Femur (tissue), 1 donor: ENCODE data around the gene HES2.
"Not testable (repeated sequence)": the region's sequence is repeated elsewhere in the genome, so short reads cannot be mapped to it uniquely, and the experiment has no call there.

Source experiments
- DNase-seq: peaks from one replicate; pipeline ENCODE4 v3.0.0-alpha.2; 2017

Gene HES2, protein sequence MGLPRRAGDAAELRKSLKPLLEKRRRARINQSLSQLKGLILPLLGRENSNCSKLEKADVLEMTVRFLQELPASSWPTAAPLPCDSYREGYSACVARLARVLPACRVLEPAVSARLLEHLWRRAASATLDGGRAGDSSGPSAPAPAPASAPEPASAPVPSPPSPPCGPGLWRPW

DNA sequence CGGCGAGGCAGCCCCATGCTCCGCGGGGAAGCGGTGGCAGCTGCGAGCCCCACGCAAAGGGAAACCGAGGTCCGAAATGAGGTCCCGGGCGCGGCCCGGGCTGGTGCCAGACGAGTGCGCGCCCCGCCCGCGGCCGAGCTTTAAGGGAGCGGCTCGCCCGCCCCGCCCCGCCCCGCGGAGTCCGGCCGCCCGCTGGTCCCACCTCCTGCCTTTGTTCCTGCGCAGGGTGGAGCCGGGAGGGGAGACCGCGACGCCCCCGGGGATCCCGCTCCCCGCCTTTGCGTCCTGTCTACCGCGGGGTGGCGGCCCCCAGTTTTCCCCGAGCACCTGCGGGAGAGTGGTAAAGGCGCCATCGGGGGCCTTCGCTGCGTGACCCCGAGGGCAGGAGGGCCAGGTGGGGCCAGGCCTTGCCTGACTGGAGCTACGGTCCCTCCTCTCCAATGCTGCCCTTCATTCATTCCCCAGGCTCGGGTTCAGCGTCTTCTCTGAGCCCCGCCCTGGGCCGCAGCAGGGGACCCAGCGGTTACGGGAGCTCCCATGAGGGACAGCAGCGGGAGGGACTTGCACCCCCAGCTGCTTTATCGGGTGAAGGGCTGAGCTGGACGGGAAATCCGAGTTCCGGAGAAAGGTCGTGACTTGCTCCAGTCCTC, at the start of gene HES2:
TSS of gene HES2 (minus strand) at position 116 of the 650 bp plus-strand sequence. CDS start at position 17, 99 bp downstream.
- no peak for DNase-seq

DNA sequence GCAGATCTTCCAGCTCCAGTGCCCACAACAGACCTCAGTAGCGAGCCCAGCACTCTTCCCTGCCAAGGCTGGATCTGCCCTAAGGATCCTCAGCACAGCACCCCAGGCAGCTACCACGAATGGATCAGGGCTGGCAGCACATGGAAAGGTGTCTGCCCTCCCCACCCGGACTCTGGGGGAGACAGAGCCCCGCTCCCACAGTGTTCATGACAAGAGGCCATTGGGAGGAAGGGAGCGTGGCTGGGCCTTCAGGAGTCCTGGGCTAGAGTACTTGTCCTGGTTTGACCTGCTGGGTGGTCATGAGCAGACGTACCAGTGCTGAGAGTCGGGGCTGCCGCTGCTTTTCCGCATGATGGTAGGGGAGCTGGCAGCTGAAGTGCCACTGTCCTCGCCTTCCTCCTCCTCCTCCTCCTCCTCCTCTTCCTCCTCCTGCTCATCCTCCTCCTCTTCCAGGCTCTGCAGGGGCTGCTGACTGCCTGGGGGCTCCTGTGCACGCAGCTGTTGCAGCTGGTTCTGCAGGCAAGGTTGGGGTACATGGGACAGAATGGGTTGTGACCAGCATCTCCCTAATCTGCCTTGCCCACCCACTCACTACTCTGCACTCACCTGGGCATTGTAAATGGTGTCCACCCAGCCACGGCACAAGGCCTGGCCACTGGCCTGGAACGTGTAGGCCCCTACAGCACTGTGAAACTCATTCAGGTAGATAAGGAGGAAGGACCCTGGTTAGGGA, 49.2 kb upstream of the HES2 start:
- no peak for DNase-seq

DNA sequence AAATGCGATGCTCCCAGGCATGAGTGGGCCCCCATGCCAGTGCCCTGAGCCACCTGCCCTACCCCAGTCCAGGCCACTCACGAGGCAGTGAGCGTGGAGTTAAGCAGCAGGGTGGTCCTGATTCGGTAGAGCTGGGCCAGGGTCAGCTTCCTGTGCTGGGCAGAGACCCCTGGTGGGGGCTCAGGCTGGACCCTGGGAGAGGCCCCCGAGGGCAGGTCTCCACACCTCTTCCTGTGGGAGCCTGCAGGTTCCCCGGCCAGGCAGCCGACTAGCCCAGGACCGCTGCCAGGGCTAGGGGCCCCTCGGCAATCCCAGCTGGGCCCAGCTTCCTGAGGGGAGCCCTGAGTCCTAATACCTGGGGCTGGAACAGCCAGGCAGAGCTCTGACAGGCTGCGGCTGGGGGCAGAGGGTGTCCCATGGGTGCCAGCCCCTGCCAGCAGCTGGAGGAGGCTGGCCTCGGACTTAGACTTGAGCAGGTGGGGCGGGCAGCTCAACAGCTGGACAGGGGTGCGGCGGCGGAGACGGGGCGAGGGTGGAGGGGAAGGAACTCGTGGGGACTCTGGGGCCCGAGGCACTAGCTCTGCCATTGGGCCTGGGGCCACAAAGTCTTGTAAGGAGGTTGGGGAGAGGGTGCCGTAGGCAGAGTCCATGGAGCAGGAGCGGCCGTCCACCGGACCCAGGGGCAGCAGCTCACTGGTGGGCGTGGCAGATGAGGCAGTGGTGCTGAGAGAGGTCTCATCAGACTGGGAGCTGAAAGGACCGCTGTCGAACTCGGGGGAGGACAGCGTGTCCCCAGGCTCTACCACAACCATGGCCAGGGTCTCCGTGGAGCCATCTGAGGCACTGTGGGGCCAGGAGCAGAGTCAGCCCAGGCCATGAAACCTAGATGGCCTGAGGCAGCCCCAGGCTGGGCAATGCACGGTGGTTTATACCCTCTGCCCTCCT, 48.3 kb upstream of the HES2 start:
- no peak for DNase-seq

DNA sequence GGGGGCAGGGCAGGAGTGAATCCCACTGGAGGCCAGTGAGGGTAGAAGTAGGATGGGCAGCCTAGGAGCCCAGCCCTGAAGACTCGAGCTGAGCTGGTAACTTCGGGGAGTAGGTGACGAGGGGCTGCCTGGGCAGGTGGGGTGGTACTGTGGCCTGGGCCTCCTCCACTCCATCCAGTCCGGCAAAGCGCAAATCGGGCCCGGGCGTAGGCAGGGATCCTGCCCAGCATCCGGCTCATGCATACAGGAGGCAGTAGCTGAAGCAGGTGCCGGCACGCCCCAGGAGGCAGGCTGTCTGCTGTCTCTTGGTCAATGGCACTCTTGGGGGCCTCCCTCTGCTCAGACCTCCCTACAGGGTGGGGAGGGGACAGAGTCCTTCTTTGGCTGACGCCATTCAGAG, 47.5 kb upstream of the HES2 start:
- DNase-seq = no peak

DNA sequence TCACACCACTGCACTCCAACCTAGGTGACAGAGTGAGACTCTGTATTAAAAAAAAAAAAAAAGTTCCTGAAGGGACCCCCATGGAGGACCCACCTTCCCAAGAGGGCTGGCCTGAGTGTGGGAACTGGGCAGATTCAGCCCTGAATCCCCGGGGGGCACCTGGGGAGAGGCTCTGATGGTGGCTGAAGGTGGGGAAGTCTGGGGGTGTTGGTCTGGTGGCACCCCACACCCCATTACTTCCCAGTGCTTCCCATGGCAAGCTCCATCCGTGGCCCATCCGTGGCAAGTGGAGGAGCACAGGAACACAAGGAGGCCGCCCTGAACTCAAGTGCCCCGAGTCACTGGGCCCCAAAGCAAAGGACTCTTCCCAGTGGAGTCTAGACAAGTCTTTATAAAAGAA, 47.0 kb upstream of the HES2 start:
- DNase-seq = no peak

DNA sequence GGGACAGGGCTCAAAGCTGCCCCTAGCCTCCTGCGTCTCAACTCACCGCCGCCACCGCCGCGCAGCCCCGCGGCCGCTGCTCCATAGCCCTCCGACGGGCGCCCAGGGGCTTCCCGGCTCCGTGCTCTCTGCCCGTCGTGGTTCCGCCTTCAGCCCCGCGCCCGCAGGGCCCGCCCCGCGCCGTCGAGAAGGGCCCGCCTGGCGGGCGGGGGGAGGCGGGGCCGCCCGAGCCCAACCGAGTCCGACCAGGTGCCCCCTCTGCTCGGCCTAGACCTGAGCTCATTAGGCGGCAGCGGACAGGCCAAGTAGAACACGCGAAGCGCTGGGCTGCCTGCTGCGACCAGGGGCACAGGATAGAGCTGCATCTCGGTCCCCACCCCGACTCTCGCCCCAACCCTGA, 46.3 kb upstream of the HES2 start, which contains the start of gene TNFRSF25:
TSS of gene TNFRSF25 (minus strand) at position 151 of the 400 bp plus-strand sequence. CDS start at position 85, 66 bp downstream.
- DNase-seq = no peak

DNA sequence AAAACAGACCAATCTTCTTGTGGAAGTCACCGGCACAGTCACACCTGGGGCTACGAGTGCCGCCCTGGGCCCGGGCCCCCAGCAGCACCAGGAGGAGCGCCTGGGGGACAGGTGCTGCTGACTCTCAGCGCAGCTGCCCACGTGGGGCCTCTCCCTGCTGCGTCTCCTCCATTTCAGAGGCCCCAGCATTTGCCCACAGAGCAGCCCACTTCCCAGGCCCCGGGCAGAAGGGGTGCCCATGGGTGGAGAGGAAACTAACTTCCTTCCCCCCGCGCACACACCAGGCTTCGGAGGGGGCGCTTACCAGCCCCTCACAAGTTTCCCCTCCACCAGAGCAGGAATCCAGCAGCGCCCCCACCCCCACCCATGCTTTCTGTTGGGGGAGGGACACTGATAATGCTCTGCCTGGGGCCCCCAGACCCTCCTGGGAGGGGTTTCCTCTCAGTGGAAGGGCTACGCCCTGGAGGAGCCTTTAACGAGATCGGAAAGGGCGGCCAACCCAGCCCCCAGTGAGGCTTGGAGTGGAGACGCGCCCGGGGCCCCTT, 45.8 kb upstream of the HES2 start:
- no peak for DNase-seq

DNA sequence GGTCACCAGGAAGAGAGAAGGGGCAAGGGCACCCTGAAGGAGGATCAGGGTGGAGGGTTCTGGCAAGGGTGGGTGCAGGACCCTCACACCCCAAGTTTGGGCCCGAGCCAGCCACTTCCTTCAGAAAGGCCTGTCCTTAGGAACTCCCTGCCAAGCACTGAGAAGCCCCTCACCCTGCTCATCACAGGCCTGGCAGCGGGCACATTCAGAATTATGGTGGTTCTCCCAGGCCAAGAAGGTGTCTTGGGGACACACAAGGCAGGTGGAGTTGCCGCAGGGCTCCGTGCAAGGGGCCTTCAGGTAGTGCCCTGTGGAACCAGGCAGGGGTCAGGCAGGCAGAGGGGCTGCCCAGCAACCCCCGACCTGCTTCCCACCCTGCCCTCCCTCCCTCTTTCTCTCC, 45.2 kb upstream of the HES2 start:
- no peak for DNase-seq

DNA sequence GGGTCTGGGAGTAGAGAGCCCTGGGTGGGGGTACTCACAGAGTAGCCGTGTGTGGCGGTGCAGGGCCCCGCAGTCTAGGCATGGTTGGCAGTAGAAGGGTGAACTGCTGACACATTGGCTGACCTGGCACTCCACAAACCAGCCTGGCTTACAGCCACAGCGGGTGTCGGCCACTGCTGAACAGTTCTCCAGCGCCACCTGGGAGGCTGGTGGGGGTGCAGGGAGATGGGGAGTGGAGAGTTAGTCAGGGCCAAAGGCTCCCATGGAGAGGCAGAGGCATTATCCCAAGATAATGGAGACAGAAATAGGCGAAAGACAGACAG, 44.8 kb upstream of the HES2 start:
- DNase-seq = no peak

DNA sequence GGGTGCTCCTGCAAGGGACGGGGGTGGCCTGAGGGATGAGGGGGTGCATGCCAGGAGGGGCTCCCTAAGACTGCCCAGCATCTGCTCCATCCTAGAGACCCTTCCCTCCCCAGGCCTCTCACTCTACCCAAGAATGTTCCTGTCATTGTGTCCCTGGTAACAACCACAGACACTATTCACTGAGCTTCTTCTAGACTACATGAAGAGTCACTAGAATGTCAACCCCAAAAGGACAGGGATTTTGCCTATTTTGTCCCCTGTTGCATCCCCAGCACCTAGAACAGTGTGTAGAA, 43.3 kb upstream of the HES2 start:
- DNase-seq = no peak

DNA sequence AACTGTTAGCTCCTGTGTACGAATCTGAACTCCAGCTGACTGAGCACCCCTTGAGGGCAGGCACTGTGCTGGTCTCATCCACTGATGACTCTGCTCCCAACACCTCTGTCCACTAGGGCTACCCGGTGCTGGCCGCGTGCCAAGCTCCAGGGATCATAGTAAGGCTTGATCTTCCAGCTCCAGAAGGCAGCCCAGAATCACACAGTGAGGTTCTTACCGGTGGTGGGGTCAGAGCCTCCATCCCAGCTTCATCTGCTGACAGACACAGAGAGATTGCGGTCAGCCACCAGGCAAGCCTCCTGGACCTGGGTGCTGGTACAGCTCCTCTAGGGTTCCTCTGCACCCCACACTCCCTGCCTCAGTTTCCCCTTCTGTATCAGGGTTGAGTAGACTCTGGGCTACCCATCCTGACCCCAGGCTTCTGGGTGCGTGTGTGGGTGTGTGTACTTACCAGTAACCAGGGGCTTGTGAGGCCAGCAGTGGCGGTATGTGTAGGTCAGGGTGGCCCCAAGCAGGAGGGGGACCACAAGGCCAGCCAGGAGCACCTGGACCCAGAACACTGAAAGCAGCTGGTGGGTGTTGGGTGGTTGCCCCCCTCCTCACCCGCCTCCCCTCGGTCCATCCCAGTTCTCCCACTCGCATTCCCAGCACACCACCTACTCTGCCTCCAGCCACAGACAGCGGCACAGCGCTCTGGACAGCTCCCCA, 42.8 kb upstream of the HES2 start:
- no peak for DNase-seq

DNA sequence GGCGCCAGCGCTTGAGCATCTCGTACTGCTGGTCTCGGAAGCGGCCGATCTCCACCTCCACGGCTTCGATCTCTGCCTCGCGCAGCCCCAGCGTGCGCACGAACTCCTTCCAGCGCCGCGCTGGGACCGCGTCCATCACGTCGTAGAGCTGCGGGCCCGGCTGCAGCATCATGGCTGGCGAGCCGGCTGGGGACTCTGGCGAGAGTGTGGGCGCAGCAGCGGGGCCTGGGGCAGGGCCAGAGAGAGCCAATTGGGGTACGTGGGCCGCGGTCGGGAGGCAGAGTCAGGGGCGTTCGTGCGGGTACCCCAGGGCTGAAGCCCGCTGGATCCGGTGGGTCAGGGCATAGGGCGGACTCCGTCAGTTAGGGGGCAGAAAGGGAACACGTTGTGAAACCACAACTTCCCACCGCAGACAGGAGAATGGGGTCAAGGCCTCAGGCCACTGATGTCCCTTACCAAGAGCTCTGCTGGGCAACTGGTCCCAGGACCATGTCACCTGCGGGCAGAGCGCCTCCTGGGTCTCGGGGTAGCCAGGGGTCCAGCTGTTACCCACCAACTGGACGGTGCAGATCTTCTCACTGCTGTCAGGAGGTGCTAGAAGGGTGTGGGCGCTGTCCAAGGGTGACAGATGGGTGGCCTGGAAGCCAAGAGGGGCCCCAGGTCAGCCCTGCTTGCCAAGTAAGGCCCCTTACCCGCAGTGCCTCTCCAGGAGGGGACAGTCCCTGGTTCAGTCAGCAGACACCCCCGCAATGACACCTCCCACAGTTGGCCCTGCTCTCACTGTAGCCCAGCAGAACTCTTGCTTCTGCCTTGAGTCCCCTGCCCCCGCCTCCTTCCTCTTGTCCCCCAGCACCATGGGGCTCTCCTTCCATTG, 42.1 kb upstream of the HES2 start:
- DNase-seq = no peak

DNA sequence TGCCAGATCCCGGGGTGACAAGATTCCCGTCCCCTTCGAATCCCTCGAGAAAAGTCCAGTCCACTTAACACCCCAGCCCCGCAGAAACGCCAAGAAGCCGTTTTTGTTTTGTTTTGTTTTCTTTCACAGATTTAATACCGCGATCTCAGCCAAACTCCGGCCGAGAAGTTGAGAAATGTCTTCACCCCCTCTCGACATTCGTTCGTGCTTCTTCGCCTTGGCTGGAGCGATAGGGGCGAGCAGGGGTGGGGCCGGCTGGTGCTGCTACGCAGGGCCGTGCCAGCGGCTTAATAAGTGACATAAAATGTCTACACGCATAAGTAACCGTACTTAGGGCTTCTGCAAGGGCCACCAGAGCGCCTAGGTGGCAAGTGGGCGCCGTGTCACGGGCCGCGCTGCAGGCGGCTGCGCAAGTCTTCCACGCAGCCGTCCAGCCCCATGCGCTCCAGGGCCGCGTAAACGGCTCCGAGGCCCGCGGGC, 41.4 kb upstream of the HES2 start:
- DNase-seq = no peak

DNA sequence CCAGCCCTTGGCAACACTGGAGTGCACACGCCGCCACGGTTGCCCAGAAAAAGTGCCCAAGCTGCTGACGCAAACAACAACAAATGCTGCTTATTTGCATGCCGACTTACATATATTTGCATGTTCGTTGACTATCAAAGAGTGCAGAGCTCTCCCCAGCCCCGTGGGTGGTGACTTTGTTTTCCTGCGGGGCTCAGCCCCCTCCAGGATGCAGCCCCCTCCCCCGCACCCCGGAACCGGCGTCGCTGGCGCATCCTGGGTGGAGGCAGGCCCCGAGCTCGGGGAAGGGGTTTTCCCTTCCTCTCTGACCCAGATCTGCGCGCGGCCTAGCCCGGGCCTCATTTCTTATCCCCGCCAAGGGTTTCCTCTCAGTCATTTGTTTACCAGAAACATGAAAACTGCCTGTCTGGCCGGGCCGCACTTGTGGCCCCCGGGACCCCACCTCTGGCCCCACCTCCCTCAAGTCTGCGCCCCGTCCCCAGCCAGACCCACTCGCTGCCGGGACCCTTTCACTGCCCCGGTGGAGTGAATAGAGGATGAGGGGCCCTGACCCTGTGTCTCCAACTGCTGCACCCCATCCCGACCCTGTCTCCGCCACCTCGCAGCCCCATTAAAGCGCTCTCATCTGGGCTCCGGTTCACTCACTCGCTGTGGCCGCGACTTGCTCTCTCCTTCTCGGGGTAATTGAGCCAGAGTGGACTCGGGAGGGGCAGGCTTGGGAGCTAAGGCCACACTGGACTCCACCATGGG, 40.8 kb upstream of the HES2 start:
- DNase-seq = no peak

DNA sequence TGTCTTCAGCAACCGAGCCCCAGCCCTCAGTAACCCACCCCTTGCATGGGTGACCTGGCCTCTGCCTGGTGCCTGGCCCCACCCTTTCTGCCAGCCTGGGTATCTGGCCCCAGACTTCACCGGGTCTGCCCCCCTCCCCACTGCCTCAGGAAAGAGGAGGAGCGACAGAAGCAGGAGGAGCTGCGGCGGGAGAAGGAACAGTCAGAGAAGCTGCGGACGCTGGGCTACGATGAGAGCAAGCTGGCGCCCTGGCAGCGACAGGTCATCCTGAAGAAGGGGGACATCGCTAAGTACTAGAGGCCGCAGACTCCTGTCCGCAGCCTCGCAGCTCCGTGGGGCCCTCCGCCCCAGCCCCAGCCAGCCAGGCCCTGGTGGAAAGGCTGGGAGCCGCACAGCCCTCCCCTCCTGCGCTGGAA, 40.1 kb upstream of the HES2 start:
- DNase-seq = no peak

DNA sequence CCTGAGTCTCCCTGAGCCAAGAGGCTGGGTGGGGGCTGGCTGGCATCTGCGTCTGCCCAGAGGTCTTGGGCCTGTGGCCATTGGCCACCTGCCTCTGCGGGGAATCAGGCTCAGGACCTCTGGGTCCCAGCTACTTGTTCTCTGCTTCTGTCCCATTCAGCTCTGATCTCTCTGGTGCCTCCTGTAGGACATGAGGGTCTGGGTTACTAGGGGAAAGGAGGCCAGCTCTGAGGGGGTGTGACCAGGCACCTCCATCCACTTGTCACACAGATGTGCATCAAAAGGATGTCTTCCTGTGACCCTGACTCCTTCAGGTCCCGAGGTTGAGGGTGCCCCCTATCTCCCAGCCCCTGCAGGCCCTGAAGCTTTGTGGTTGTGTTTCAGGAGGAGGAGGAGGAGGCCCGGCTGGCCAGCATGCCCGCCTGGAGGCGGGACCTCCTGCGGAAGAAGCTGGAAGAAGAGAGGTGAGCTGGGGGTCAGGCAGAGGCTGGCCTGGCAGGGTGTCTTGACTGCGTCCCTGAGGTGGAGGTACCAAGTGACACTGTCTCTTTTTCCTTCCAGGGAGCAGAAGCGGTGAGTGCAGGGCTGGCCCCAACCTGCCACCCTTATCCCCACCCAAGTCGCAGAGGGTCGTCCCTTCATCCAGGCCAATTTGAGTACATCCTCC, 37.2 kb upstream of the HES2 start:
- DNase-seq = no peak

DNA sequence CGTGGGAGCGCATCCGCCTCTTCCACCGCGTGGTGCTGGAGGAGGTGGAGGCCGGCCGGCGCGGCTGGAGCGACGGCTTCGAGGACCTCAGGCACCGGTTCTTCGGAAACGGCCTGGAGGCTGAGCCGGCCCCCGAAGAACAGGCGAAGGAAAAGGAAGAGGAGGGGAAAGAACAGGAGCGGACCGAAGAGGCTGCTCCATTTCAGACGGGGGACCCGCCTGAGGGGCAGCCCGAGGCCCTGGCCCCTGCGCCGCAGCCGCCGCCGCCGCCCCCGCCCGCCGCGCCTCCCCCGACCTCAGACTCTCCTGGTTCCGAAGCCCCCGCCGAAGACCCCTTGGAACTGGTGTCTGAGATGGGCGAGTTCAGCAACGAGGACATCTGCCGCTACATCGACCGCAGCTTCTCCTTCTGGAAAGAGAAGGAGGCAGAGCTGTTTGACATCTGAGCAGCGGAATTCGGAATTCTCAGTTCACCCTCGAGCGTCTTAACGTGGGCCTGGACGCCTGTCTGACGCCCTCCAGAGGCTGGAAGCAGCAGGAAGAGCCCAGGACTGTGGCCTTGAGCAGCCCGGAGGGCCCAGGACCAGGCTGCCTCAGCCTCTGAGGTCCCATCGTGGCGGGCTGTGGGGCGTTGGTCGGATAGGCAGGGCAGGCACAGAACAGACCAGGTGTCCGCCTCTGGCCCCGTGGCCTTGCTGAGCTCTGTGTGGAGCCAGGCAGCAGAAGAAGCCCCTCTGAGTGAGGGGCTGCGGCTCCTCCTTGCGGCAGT, 36.2 kb upstream of the HES2 start:
- DNase-seq = not testable (repeated sequence)

DNA sequence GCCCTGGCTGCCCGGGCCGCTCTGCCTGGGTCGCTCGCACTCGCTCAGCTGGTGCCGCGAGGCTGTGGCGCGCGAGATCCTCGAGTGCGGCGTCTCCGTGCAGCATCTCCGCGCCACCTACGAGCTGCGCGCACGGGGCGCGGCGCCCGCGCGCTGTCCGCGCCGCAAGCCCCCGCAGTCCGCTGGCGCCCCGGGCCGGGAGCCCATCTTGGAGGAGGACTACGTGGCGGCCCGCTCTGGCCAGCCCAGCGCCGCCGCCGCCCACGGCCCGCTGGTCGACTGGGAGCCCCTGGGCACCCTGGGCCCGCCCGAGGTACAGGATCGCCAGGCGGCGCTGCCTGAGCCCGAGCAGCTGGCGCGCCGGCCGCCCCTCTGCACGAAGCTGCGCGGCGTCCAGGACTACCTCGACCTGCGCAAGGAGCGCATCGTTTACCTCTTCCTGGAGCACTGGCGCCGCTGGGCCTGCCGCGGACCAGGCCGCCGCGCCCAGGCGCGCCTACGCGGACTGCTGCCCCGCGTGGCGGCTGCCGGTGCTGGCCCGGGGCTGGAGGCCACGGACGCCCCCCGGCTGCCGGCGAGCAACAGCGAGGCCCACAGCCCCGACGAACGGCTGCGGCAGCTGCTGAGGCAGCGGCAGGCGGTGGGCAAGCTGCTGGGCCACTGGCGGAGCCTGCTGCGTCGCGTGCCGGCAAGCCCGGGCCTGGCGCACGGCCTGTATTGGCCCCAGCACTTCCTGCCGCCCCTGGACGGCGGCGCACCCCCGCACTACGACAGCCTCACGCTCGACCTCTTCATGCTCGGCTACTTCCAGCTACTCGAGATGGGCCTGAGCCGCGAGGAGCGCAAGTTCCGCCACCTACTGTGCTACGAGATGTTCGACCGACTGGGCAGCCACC, 35.4 kb upstream of the HES2 start:
- no peak for DNase-seq
